Measurements from ENCODE around the gene RLF.

RLF gene

GRCh38 chr1:40265919-40266318, 104.7 kb downstream of the RLF start:
- no peak overlapping the region for H3K27ac ChIP-seq
- TF ChIP-seq ZFX (IDR thresholded peaks at IDR 0.05) = no peak

GRCh38 chr1:40266786-40267535, 105.8 kb downstream of the RLF start:
- TF ChIP-seq ZFX (IDR thresholded peaks at IDR 0.05) (no peak), CTCF (conservative IDR thresholded peaks at IDR 0.05) (no peak)
- H3K27ac ChIP-seq = no peak overlapping the region

GRCh38 chr1:40267767-40268187, 106.6 kb downstream of the RLF start:
- TF ChIP-seq ZFX (IDR thresholded peaks at IDR 0.05) = no peak
- TF ChIP-seq CTCF (conservative IDR thresholded peaks at IDR 0.05) = no peak
- H3K27ac ChIP-seq = no peak overlapping the region

- TF ChIP-seq CTCF (conservative IDR thresholded peaks at IDR 0.05) (no peak), ZFX (IDR thresholded peaks at IDR 0.05) (no peak)
- H3K27ac ChIP-seq = no peak overlapping the region; the same call in 1 of the 2 replicates
These were observed 107.0 kb downstream of the RLF start for GRCh38 chr1:40268211-40268610.

- TF ChIP-seq CTCF (conservative IDR thresholded peaks at IDR 0.05) (no peak), ZFX (IDR thresholded peaks at IDR 0.05) (no peak)
- no peak overlapping the region for H3K27ac ChIP-seq
These were observed 109.1 kb downstream of the RLF start for GRCh38 chr1:40270152-40270834.

- H3K27ac ChIP-seq = no peak overlapping the region
These were observed 111.5 kb downstream of the RLF start for GRCh38 chr1:40272653-40273213.

GRCh38 chr1:40273547-40274166, 112.5 kb downstream of the RLF start:
- no peak overlapping the region for H3K27ac ChIP-seq
- TF ChIP-seq CTCF (conservative IDR thresholded peaks at IDR 0.05) (no peak), ZFX (IDR thresholded peaks at IDR 0.05) (no peak)

More at GRCh38 chr1:40272653-40273213, 111.5 kb downstream of the RLF start:
- TF ChIP-seq ZFX (IDR thresholded peaks at IDR 0.05) (no peak), CTCF (conservative IDR thresholded peaks at IDR 0.05) (no peak)

Data from C4-2B (cell line).